ENCODE measurements around the gene PLIN1.

Gene PLIN1

DNA sequence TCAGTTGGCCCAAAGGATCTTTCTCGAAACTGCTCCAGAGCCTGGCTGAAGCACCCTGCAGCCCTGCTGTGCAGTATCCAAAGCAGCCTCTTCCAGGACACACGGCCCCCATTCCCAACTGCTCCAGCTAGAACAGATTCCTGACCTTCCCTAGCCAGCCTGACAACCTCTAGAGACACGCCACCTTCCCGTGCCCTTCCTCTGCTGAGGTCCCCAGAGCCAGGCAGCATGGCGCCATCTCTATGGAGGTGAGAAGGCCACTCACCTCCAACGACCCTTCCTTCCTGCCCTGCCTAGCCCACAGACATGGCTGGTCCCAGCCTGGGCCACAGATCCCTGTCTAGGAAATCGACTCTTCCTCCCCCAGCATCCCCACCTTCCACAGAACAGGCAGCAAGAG lies 27.0 kb downstream of the PLIN1 start:
- Histone ChIP-seq H3K36me3 (ENCODE audit: insufficient read depth, low read length) (no peaks in the 10 kb centered on the region; the same call in 1 of the 2 replicates), H3K9ac (ENCODE audit: low read depth, low read length) (no peak overlapping the region), H3K9me3 (ENCODE audit: control insufficient read depth, insufficient read depth, low read length) (no peaks in the 10 kb centered on the region), H3K4me1 (ENCODE audit: insufficient read depth, low read length) (no peaks in the 10 kb centered on the region)

GRCh38 chr15:89649716-89650115 lies 29.5 kb downstream of the PLIN1 start:
- H3K4me1 ChIP-seq (ENCODE audit: insufficient read depth, low read length) = no peaks in the 10 kb centered on the region
- peaks cover 4% of the 10 kb centered on the region; the same call in 1 of the 2 replicates for H3K36me3 ChIP-seq (ENCODE audit: insufficient read depth, low read length)
- H3K9me3 ChIP-seq (ENCODE audit: control insufficient read depth, insufficient read depth, low read length) = no peaks in the 10 kb centered on the region
- no peak overlapping the region for H3K9ac ChIP-seq (ENCODE audit: low read depth, low read length)

DNA sequence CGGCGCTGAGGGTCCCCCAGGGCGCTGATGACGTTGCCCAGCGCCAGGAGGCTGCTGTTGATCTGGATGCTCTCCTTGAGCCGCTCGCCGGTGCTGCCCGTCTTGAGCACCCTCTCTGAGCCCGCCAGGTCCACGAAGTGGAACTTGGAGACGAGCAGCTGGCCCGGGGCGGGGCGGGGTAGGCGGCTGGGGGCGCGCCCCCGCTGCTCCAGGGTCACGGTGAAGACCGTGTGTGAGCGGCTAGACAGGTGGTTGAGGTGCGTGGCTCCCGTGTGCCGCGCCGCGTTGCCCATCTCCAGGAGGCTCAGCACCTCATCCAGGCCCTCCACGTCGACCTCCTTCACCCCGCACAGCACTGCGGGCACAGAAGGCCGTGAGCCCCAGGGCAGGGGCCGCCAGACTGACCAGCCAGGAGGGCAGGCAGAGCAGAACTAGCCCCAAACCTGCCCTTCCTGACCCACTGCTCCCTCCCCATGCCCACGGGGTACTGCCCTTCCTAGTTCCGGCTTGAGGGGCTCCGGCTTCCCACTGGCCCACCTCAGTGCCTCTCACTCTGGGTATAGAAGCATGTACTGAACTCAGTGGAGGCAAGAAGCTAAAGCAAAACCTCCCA lies 30.0 kb downstream of the PLIN1 start:
- Histone ChIP-seq H3K36me3 (ENCODE audit: insufficient read depth, low read length) (peaks cover 5% of the 10 kb centered on the region; the same call in 1 of the 2 replicates), H3K9me3 (ENCODE audit: control insufficient read depth, insufficient read depth, low read length) (no peaks in the 10 kb centered on the region), H3K4me1 (ENCODE audit: insufficient read depth, low read length) (no peaks in the 10 kb centered on the region), H3K9ac (ENCODE audit: low read depth, low read length) (no peak overlapping the region)

- Histone ChIP-seq H3K4me1 (ENCODE audit: insufficient read depth, low read length) (no peaks in the 10 kb centered on the region), H3K36me3 (ENCODE audit: insufficient read depth, low read length) (peaks cover 5% of the 10 kb centered on the region; the same call in 1 of the 2 replicates), H3K9me3 (ENCODE audit: control insufficient read depth, insufficient read depth, low read length) (no peaks in the 10 kb centered on the region), H3K9ac (ENCODE audit: low read depth, low read length) (no peak overlapping the region)
Measured at GRCh38 chr15:89648106-89649012, 30.8 kb downstream of the PLIN1 start.

GRCh38 chr15:89647191-89647851 lies 31.8 kb downstream of the PLIN1 start:
- Histone ChIP-seq H3K4me1 (ENCODE audit: insufficient read depth, low read length) (no peaks in the 10 kb centered on the region), H3K36me3 (ENCODE audit: insufficient read depth, low read length) (peaks cover 5% of the 10 kb centered on the region), H3K9ac (ENCODE audit: low read depth, low read length) (peak overlapping the region; percentile 29; the same call in 1 of the 2 replicates), H3K9me3 (ENCODE audit: control insufficient read depth, insufficient read depth, low read length) (no peaks in the 10 kb centered on the region)

- Histone ChIP-seq H3K9ac (ENCODE audit: low read depth, low read length) (no peak overlapping the region; the same call in 1 of the 2 replicates), H3K4me1 (ENCODE audit: insufficient read depth, low read length) (no peaks in the 10 kb centered on the region), H3K9me3 (ENCODE audit: control insufficient read depth, insufficient read depth, low read length) (no peaks in the 10 kb centered on the region), H3K36me3 (ENCODE audit: insufficient read depth, low read length) (peaks cover 5% of the 10 kb centered on the region)
Measured at GRCh38 chr15:89646416-89647141, 32.6 kb downstream of the PLIN1 start.

- no peaks in the 10 kb centered on the region for H3K4me1 ChIP-seq (ENCODE audit: insufficient read depth, low read length)
- H3K9ac ChIP-seq (ENCODE audit: low read depth, low read length) = no peak overlapping the region
- H3K9me3 ChIP-seq (ENCODE audit: control insufficient read depth, insufficient read depth, low read length) = no peaks in the 10 kb centered on the region
- peaks cover 9% of the 10 kb centered on the region for H3K36me3 ChIP-seq (ENCODE audit: insufficient read depth, low read length)
Measured at GRCh38 chr15:89645680-89646079, 33.5 kb downstream of the PLIN1 start.

GRCh38 chr15:89642106-89642505 lies 37.1 kb downstream of the PLIN1 start:
- Histone ChIP-seq H3K36me3 (ENCODE audit: insufficient read depth, low read length) (peaks cover 9% of the 10 kb centered on the region), H3K9ac (ENCODE audit: low read depth, low read length) (no peak overlapping the region), H3K9me3 (ENCODE audit: control insufficient read depth, insufficient read depth, low read length) (no peaks in the 10 kb centered on the region), H3K4me1 (ENCODE audit: insufficient read depth, low read length) (no peaks in the 10 kb centered on the region)

- no peaks in the 10 kb centered on the region for H3K4me1 ChIP-seq (ENCODE audit: insufficient read depth, low read length)
- H3K36me3 ChIP-seq (ENCODE audit: insufficient read depth, low read length) = peaks cover 9% of the 10 kb centered on the region
- no peak overlapping the region for H3K9ac ChIP-seq (ENCODE audit: low read depth, low read length)
- H3K9me3 ChIP-seq (ENCODE audit: control insufficient read depth, insufficient read depth, low read length) = no peaks in the 10 kb centered on the region
Measured at GRCh38 chr15:89641053-89641452, 38.1 kb downstream of the PLIN1 start.

- H3K4me1 ChIP-seq (ENCODE audit: insufficient read depth, low read length) = no peaks in the 10 kb centered on the region
- no peaks in the 10 kb centered on the region for H3K9me3 ChIP-seq (ENCODE audit: control insufficient read depth, insufficient read depth, low read length)
- peaks cover 9% of the 10 kb centered on the region for H3K36me3 ChIP-seq (ENCODE audit: insufficient read depth, low read length)
Measured at GRCh38 chr15:89640245-89640644, 38.9 kb downstream of the PLIN1 start.

GRCh38 chr15:89633585-89633984 lies 45.6 kb downstream of the PLIN1 start:
- Histone ChIP-seq H3K9me3 (ENCODE audit: control insufficient read depth, insufficient read depth, low read length) (no peaks in the 10 kb centered on the region; the same call in 1 of the 2 replicates), H3K4me1 (ENCODE audit: insufficient read depth, low read length) (no peaks in the 10 kb centered on the region), H3K9ac (ENCODE audit: low read depth, low read length) (no peak overlapping the region), H3K36me3 (ENCODE audit: insufficient read depth, low read length) (peaks cover 20% of the 10 kb centered on the region)

More at GRCh38 chr15:89640245-89640644, 38.9 kb downstream of the PLIN1 start:
- no peak overlapping the region for H3K9ac ChIP-seq (ENCODE audit: low read depth, low read length)

GRCh38 chr15:89632563-89633430 lies 46.4 kb downstream of the PLIN1 start:
- H3K9ac ChIP-seq (ENCODE audit: low read depth, low read length) = no peak overlapping the region
- no peaks in the 10 kb centered on the region for H3K4me1 ChIP-seq (ENCODE audit: insufficient read depth, low read length)
- peaks cover 28% of the 10 kb centered on the region for H3K36me3 ChIP-seq (ENCODE audit: insufficient read depth, low read length)
- H3K9me3 ChIP-seq (ENCODE audit: control insufficient read depth, insufficient read depth, low read length) = no peaks in the 10 kb centered on the region; the same call in 1 of the 2 replicates

DNA sequence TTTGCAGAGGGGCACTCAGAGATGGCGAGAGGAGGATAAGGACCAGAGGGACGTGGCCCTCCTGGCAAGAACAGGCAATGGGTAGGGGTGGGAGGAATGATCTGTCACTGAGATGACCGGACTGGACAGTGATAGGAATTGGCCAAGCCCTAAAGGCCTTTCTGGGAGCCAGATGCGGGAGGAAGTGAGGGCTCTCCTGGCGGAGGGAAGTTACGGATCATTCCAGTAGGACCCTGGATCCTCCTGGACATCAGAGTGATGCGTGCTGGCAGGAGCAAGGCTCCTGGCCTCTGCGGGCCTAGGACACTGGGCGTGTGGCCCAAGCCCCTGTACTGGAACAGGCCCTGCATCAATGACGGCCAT lies 47.3 kb downstream of the PLIN1 start:
- Histone ChIP-seq H3K4me1 (ENCODE audit: insufficient read depth, low read length) (no peaks in the 10 kb centered on the region), H3K9ac (ENCODE audit: low read depth, low read length) (no peak overlapping the region), H3K36me3 (ENCODE audit: insufficient read depth, low read length) (peaks cover 31% of the 10 kb centered on the region), H3K9me3 (ENCODE audit: control insufficient read depth, insufficient read depth, low read length) (no peaks in the 10 kb centered on the region; the same call in 1 of the 2 replicates)
